Uterus (tissue), 4 donors: ENCODE data around the gene CFAP251. TPM values are rescaled to one million over a fixed set of nuclear protein-coding genes. Genes with fewer than 3 reads are reported as not detected.

ENCODE experiments used
- DNase-seq, 2 donors: peaks; one replicate each; pipeline ENCODE4 v3.0.0-alpha.2; 2019 to 2020
- H3K27ac ChIP-seq, 2 donors: fragments of 200-600 bp; sonication (generic); 1 replicate in 1 of 2; 2 replicates in 1 of 2; pipeline ENCODE4 v1.5.1; 2016 to 2018
- H3K27me3 ChIP-seq, 2 donors: fragments of 200-600 bp; sonication (generic); one replicate each; pipeline ENCODE4 v1.5.1; 2018 to 2019; ENCODE audit warnings: control low read depth in 1 of 2
- H3K36me3 ChIP-seq, 2 donors: fragments of 200-600 bp; sonication (generic); one replicate each; pipeline ENCODE4 v1.5.1; 2019; ENCODE audit warnings: control low read depth in 1 of 2
- H3K4me1 ChIP-seq, 2 donors: fragments of 200-600 bp; sonication (generic); one replicate each; pipeline ENCODE4 v1.5.1; 2018 to 2019; ENCODE audit warnings: control low read depth in 1 of 2
- H3K4me3 ChIP-seq, 2 donors: fragments of 200-600 bp; sonication (generic); 1 replicate in 1 of 2; 2 replicates in 1 of 2; pipeline ENCODE4 v1.5.1; 2018 to 2019; ENCODE audit warnings: mild to moderate bottlenecking in 1 of 2
- H3K9me3 ChIP-seq, 2 donors: fragments of 200-600 bp; sonication (generic); one replicate each; pipeline ENCODE4 v1.5.1; 2019; ENCODE audit warnings: control low read depth in 1 of 2
- CTCF ChIP-seq, 4 experiments: fragments of 200-600 bp in 2 of 4; fragments of 450-650 bp in 2 of 4; sonication (generic) in 2 of 4; IDR thresholded peaks; one replicate each; pipeline ENCODE4 v1.5.1; 2016 to 2019; ENCODE audit warnings: antibody characterized with exemption in 4 of 4, mild to moderate bottlenecking in 2 of 4, moderate library complexity in 1 of 4
- POLR2A ChIP-seq, 2 donors: fragments of 450-650 bp; IDR thresholded peaks; one replicate each; pipeline ENCODE4 v1.6.1; 2016; ENCODE audit warnings: antibody characterized with exemption in 2 of 2, mild to moderate bottlenecking in 1 of 2, moderate library complexity in 1 of 2
- intact Hi-C: fragments of 100-400 bp; cut with DNase I; formaldehyde crosslinking; loops from one replicate; pipeline ENCODE4 v1.15.1; 2023; ENCODE audit warnings: low total_unique reads
- total RNA-seq, 4 donors: library from RNA; depleted of rRNA in 3 of 4; stranded (reverse); fragments of >200 nt in 3 of 4; gene quantifications; one replicate each; pipeline versions ENCODE4 v1.1.0 to v1.2.4, GENCODE V29; 2014 to 2023
- donor health status: DM: yes; HTN: yes; CAD: no.

The CFAP251 gene
- total RNA-seq, 4 donors from 2014 or later, result 5.9 to 135 (median 12.7) TPM

DNA sequence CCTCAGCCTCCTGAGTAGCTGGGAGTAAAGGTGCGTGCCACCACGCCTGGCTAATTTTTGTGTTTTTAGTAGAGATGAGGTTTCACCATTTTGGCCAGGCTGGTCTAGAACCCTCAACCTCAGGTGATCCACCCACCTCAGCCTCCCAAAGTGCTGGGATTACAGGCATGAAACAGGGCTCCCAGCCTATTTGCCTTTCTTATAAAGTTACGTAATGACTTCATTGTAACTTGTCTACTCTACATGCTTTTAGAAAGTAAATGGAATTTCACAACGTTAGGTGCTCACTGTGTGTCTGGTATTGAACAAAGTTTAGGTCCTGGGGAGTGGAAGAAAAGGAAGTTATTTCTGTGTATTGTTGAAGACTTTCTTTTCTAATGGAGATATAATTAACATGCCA lies 12.5 kb downstream of the CFAP251 start:
- Histone ChIP-seq H3K4me3 (no peak overlapping the region), H3K27me3 (no peaks in the 10 kb centered on the region), H3K4me1 (no peaks in the 10 kb centered on the region), H3K36me3 (no peaks in the 10 kb centered on the region), H3K27ac (peak overlapping the region; percentile 29 to 60), H3K9me3 (no peaks in the 10 kb centered on the region)
- DNase-seq, result no peak
- intact Hi-C loops, result no loop called here
- TF ChIP-seq POLR2A (IDR thresholded peaks at IDR 0.05) (no peak), CTCF (IDR thresholded peaks at IDR 0.05) (no peak)

- Histone ChIP-seq H3K9me3 (no peaks in the 10 kb centered on the region), H3K27ac (peak overlapping the region; percentile 60 to 61), H3K36me3 (no peaks in the 10 kb centered on the region), H3K4me1 (no peaks in the 10 kb centered on the region), H3K27me3 (no peaks in the 10 kb centered on the region), H3K4me3 (no peak overlapping the region)
- DNase-seq, result no peak
- intact Hi-C loops, result no loop called here
- TF ChIP-seq POLR2A (IDR thresholded peaks at IDR 0.05) (no peak), CTCF (IDR thresholded peaks at IDR 0.05) (no peak)
These were observed 13.8 kb downstream of the CFAP251 start for GRCh38 chr12:121932176-121932536.

DNA sequence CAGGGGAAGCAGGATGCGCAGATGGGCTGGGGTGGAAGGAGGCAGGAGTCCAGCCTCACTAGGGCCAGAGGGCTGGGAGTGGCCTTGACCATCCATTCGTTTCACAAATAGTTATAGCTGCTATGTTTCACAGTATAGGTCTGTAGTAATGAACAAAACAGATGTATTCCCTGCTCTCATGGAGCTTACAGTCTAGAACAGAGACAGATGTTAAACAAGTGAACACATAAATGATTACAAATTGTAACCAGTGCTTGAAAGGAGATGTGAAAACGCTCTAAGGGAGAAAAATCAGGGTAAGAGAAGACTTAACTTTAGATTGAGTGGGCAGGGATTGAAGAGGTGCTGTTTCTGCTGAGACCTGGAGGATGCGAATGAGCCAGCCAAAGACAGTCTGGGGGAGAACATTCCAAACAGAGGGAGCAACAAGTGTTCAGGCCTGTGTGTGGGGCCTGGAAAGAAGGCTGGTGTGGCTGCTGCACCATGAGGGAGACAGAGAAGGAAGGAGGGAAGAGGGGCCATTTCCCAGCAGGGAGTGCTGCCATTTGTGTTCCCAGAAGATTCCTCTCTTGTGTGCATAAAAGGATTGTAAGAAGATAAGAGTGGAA lies 14.6 kb downstream of the CFAP251 start:
- Histone ChIP-seq H3K9me3 (no peaks in the 10 kb centered on the region), H3K36me3 (no peaks in the 10 kb centered on the region), H3K27me3 (no peaks in the 10 kb centered on the region), H3K27ac (no peak overlapping the region), H3K4me1 (no peaks in the 10 kb centered on the region), H3K4me3 (no peak overlapping the region)
- no peak for DNase-seq
- TF ChIP-seq CTCF (IDR thresholded peaks at IDR 0.05), result no peak
- TF ChIP-seq POLR2A (IDR thresholded peaks at IDR 0.05), result no peak
- intact Hi-C loops, result no loop called here

GRCh38 chr12:121933522-121934308 lies 15.3 kb downstream of the CFAP251 start:
- no peak for TF ChIP-seq POLR2A (IDR thresholded peaks at IDR 0.05)
- TF ChIP-seq CTCF (IDR thresholded peaks at IDR 0.05), result no peak
- intact Hi-C loops, result no loop called here
- H3K4me3 ChIP-seq, result no peak overlapping the region
- no peaks in the 10 kb centered on the region for H3K4me1 ChIP-seq
- H3K27ac ChIP-seq, result no peak overlapping the region
- no peaks in the 10 kb centered on the region for H3K27me3 ChIP-seq
- DNase-seq, result no peak
- no peaks in the 10 kb centered on the region for H3K9me3 ChIP-seq
- H3K36me3 ChIP-seq, result no peaks in the 10 kb centered on the region

DNA sequence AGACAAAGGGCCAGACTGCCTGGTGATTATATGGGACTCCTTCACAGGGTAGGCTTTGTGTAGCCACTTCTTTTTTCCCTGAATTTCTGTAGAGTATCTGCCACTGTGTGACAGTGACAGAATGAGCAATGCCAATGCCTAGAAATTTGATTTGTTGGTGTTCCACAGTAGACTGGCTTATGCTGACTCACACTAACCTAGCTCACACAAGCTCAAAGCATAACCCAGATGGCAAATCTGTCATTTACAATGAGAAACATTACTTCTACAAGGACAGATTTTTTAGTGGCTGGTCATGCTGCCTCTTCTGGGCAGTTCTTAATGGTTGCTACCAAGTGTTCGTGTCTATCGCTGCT lies 15.9 kb downstream of the CFAP251 start:
- H3K27me3 ChIP-seq, result no peaks in the 10 kb centered on the region
- intact Hi-C loops, result no loop called here
- TF ChIP-seq CTCF (IDR thresholded peaks at IDR 0.05) (no peak), POLR2A (IDR thresholded peaks at IDR 0.05) (no peak)
- H3K9me3 ChIP-seq, result no peaks in the 10 kb centered on the region
- H3K4me1 ChIP-seq, result no peaks in the 10 kb centered on the region
- DNase-seq, result no peak
- no peaks in the 10 kb centered on the region for H3K36me3 ChIP-seq
- H3K27ac ChIP-seq, result no peak overlapping the region
- no peak overlapping the region for H3K4me3 ChIP-seq
